Calu3 (cell line): ENCODE results near the gene DTX1. TPM values are rescaled to one million over a fixed set of nuclear protein-coding genes. Genes with fewer than 3 reads are reported as not detected.
A peak's percentile ranks its signal among the peaks of the same experiment; 100 is the strongest.

Source experiments
- BruUV-seq: library from RNA; stranded (reverse); fragments of 400-500 nt; replicated peaks from 2 replicates; lab custom pipeline; 2021; lab: Mats Ljungman, UMichigan
- CTCF ChIA-PET: fragments of 300-600 bp; sonication (Branson Sonifier 250); formaldehyde crosslinking; loops from one replicate; lab custom pipeline; 2022; ENCODE audit warnings: antibody characterized with exemption; lab: Charles Lee
- DNase-seq: peaks from one replicate; pipeline ENCODE4 v3.0.0; 2022
- H3K27ac Mint-ChIP-seq: one replicate; pipeline ENCODE4 v1.8.0; 2022; ENCODE audit warnings: mixed read lengths; ENCODE audit not compliant: unreplicated experiment
- H3K27me3 Mint-ChIP-seq: one replicate; pipeline ENCODE4 v1.8.0; 2022; ENCODE audit warnings: mixed read lengths; ENCODE audit not compliant: unreplicated experiment
- H3K36me3 Mint-ChIP-seq: one replicate; pipeline ENCODE4 v1.8.0; 2022; ENCODE audit warnings: mild to moderate bottlenecking, moderate library complexity, mixed read lengths; ENCODE audit not compliant: insufficient read depth, unreplicated experiment
- H3K4me1 Mint-ChIP-seq: one replicate; pipeline ENCODE4 v1.8.0; 2022; ENCODE audit warnings: mild to moderate bottlenecking, low read depth, mixed read lengths; ENCODE audit not compliant: unreplicated experiment
- H3K4me3 Mint-ChIP-seq: one replicate; pipeline ENCODE4 v1.8.0; 2022; ENCODE audit warnings: mild to moderate bottlenecking, low read depth, moderate library complexity, mixed read lengths; ENCODE audit not compliant: unreplicated experiment
- H3K9me3 Mint-ChIP-seq: one replicate; pipeline ENCODE4 v1.8.0; 2022; ENCODE audit warnings: low read depth, mixed read lengths; ENCODE audit not compliant: unreplicated experiment
- CTCF ChIP-seq: fragments of 200-600 bp; IDR thresholded peaks from one replicate; pipeline ENCODE4 v1.8.0; 2022; ENCODE audit warnings: antibody characterized with exemption; ENCODE audit not compliant: unreplicated experiment
- intact Hi-C: fragments of 100-400 bp; cut with micrococcal nuclease; formaldehyde crosslinking; loops from one replicate; pipeline ENCODE4 v1.10.0; 2022; ENCODE audit not compliant: unreplicated experiment
- total RNA-seq: library from RNA; stranded (reverse); gene quantifications from 2 replicates; pipeline ENCODE4 v1.2.3, GENCODE V29; 2022

Gene DTX1
- total RNA-seq, 1 experiment from 2014 or later = not detected

GRCh38 chr12:113081873-113082272, 25.3 kb downstream of the DTX1 start:
- H3K4me3 Mint-ChIP-seq = no peak overlapping the region
- intact Hi-C loops = no loop called here

GRCh38 chr12:113082486-113083148, 26.1 kb downstream of the DTX1 start:
- TF ChIP-seq CTCF = no peak
- H3K27me3 Mint-ChIP-seq = peaks cover 63% of the 10 kb centered on the region
- no TSS peak for BruUV-seq
- no peak overlapping the region for H3K4me3 Mint-ChIP-seq
- intact Hi-C loops = no loop called here
- CTCF ChIA-PET = no interaction called here
- no peaks in the 10 kb centered on the region for H3K36me3 Mint-ChIP-seq
- H3K9me3 Mint-ChIP-seq = no peaks in the 10 kb centered on the region
- H3K27ac Mint-ChIP-seq = no peak overlapping the region
- peaks cover 15% of the 10 kb centered on the region for H3K4me1 Mint-ChIP-seq
- no peak for DNase-seq

More at GRCh38 chr12:113081873-113082272, 25.3 kb downstream of the DTX1 start:
- H3K36me3 Mint-ChIP-seq = no peaks in the 10 kb centered on the region
- no peak overlapping the region for H3K27ac Mint-ChIP-seq
- CTCF ChIA-PET = no interaction called here
- H3K27me3 Mint-ChIP-seq = peaks cover 63% of the 10 kb centered on the region
- no peak for TF ChIP-seq CTCF
- BruUV-seq = no TSS peak
- H3K4me1 Mint-ChIP-seq = peaks cover 10% of the 10 kb centered on the region
- H3K9me3 Mint-ChIP-seq = no peaks in the 10 kb centered on the region
- no peak for DNase-seq

- no peaks in the 10 kb centered on the region for H3K9me3 Mint-ChIP-seq
- TF ChIP-seq CTCF = no peak
- intact Hi-C loops = no loop called here
- H3K27me3 Mint-ChIP-seq = peaks cover 53% of the 10 kb centered on the region
- no peak for DNase-seq
- CTCF ChIA-PET = no interaction called here
- peaks cover 15% of the 10 kb centered on the region for H3K4me1 Mint-ChIP-seq
- H3K27ac Mint-ChIP-seq = no peak overlapping the region
- no TSS peak for BruUV-seq
- no peaks in the 10 kb centered on the region for H3K36me3 Mint-ChIP-seq
- no peak overlapping the region for H3K4me3 Mint-ChIP-seq
These were observed 27.4 kb downstream of the DTX1 start for GRCh38 chr12:113083863-113084435.

GRCh38 chr12:113086249-113087164, 30.0 kb downstream of the DTX1 start:
- Mint-ChIP-seq H3K36me3 (peaks cover 1% of the 10 kb centered on the region), H3K9me3 (no peaks in the 10 kb centered on the region), H3K27ac (peak overlapping the region; percentile 33), H3K4me1 (peaks cover 15% of the 10 kb centered on the region), H3K4me3 (no peak overlapping the region), H3K27me3 (peaks cover 53% of the 10 kb centered on the region)
- CTCF ChIA-PET = interaction anchor here (0.6 kb wide), 1 partner anchor 38 kb away, joined by 3 read pairs; no protein-coding TSS in a partner anchor
- BruUV-seq = no TSS peak
- peak; percentile 19 for DNase-seq
- intact Hi-C loops = no loop called here
- TF ChIP-seq CTCF = no peak
